Lower leg skin (tissue), 4 donors: Measurements from ENCODE around the gene ZNF618. TPM values are rescaled to one million over a fixed set of nuclear protein-coding genes. Genes with fewer than 3 reads are reported as not detected.
A peak's percentile ranks its signal among the peaks of the same experiment; 100 is the strongest.

ENCODE experiments used
- DNase-seq, 2 donors: peaks; one replicate each; pipeline ENCODE4 v3.0.0-alpha.2; 2019; ENCODE audit warnings: low spot score in 2 of 2
- H3K4me3 ChIP-seq: fragments of 200-600 bp; sonication (generic); 2 replicates; pipeline ENCODE4 v1.5.1; 2017; ENCODE audit warnings: mild to moderate bottlenecking, low read depth; ENCODE audit not compliant: poor library complexity, severe bottlenecking
- CTCF ChIP-seq, 3 donors: fragments of 450-650 bp; IDR thresholded peaks; one replicate each; pipeline ENCODE4 v1.5.1; 2016; ENCODE audit warnings: antibody characterized with exemption in 3 of 3, mild to moderate bottlenecking in 3 of 3, moderate library complexity in 2 of 3
- POLR2A ChIP-seq, 2 donors: fragments of 450-650 bp; IDR thresholded peaks; one replicate each; pipeline ENCODE4 v1.6.1; 2016 to 2017; ENCODE audit warnings: antibody characterized with exemption in 2 of 2, mild to moderate bottlenecking in 1 of 2, moderate library complexity in 1 of 2
- WGBS, 2 donors: methylation state at CpG; one replicate each; pipeline ENCODE4 v1.1.5; 2018; 5-methylcytosine and 5-hydroxymethylcytosine counted together
- intact Hi-C: fragments of 100-400 bp; cut with DNase I; formaldehyde crosslinking; loops from one replicate; pipeline ENCODE4 v1.15.0; 2023; ENCODE audit warnings: low total_unique reads
- total RNA-seq, 4 donors: library from RNA; depleted of rRNA; stranded (reverse); fragments of >200 nt; gene quantifications; one replicate each; pipeline ENCODE4 v1.1.0, GENCODE V29; 2016

Gene ZNF618
- total RNA-seq, 4 donors from 2014 or later = 1.1 to 4.1 (median 2.5) TPM

GRCh38 chr9:114089206-114089840, 213.2 kb downstream of the ZNF618 start:
- H3K4me3 ChIP-seq = no peak overlapping the region
- TF ChIP-seq CTCF (IDR thresholded peaks at IDR 0.05) (no peak), POLR2A (IDR thresholded peaks at IDR 0.05) (no peak)
- 87 to 96% methylated on average over 4 of the region's 4 CpGs for WGBS, 2 donors
- intact Hi-C loops = loop anchor here (10.0 kb wide), 1 partner anchor 205 kb away; no protein-coding TSS in a partner anchor
- peak in 1 of 2 donors; percentile 75 for DNase-seq

GRCh38 chr9:114090798-114091197, 214.7 kb downstream of the ZNF618 start:
- WGBS, 2 donors = 93 to 97% methylated on average over 4 of the region's 4 CpGs
- TF ChIP-seq CTCF (IDR thresholded peaks at IDR 0.05) (no peak), POLR2A (IDR thresholded peaks at IDR 0.05) (no peak)
- H3K4me3 ChIP-seq = no peak overlapping the region
- intact Hi-C loops = no loop called here
- DNase-seq = peak in 1 of 2 donors; percentile 72

- intact Hi-C loops = no loop called here
- TF ChIP-seq POLR2A (IDR thresholded peaks at IDR 0.05) = no peak
- no peak for TF ChIP-seq CTCF (IDR thresholded peaks at IDR 0.05)
- no peak overlapping the region for H3K4me3 ChIP-seq
- DNase-seq = peak in 1 of 2 donors; percentile 73
- 85 to 94% methylated on average over 4 to 8 of the region's 8 CpGs for WGBS, 2 donors
These were observed 215.6 kb downstream of the ZNF618 start for GRCh38 chr9:114091711-114092110.

GRCh38 chr9:114092336-114092735, 216.2 kb downstream of the ZNF618 start:
- 90 to 100% methylated on average over 4 of the region's 4 CpGs for WGBS, 2 donors
- TF ChIP-seq CTCF (IDR thresholded peaks at IDR 0.05) (no peak), POLR2A (IDR thresholded peaks at IDR 0.05) (no peak)
- DNase-seq = peak in 1 of 2 donors; percentile 74
- intact Hi-C loops = no loop called here
- H3K4me3 ChIP-seq = no peak overlapping the region

- intact Hi-C loops = no loop called here
- no peak for TF ChIP-seq CTCF (IDR thresholded peaks at IDR 0.05)
- no peak for TF ChIP-seq POLR2A (IDR thresholded peaks at IDR 0.05)
- WGBS, 2 donors = 85 to 89% methylated on average over 4 of the region's 4 CpGs
- DNase-seq = peak in 1 of 2 donors; percentile 53
- H3K4me3 ChIP-seq = no peak overlapping the region
These were observed 216.9 kb downstream of the ZNF618 start for GRCh38 chr9:114093031-114093471.
